OCI-LY1 (cell line): Measurements from ENCODE around the gene SH2D5.

ENCODE experiments used
- H2AFZ ChIP-seq: fragments of 200-600 bp; sonication (generic), shearing (Covaris generic); 2 replicates; pipeline ENCODE4 v1.6.0; 2014; ENCODE audit warnings: antibody characterized with exemption, mild to moderate bottlenecking, low read length
- H3F3A ChIP-seq: fragments of 200-600 bp; sonication (generic), shearing (Covaris generic); 2 replicates; pipeline ENCODE4 v1.6.0; 2014; ENCODE audit warnings: mild to moderate bottlenecking, antibody characterized with exemption, low read length, moderate library complexity; ENCODE audit not compliant: insufficient read depth
- H3K27ac ChIP-seq: fragments of 200-600 bp; sonication (generic); 2 replicates; pipeline ENCODE4 v1.5.1; 2014; ENCODE audit warnings: low read length, mixed run types, mild to moderate bottlenecking, low read depth; ENCODE audit not compliant: poor library complexity, severe bottlenecking
- H3K27me3 ChIP-seq: fragments of 200-600 bp; sonication (generic); 2 replicates; pipeline ENCODE4 v1.6.0; 2014; ENCODE audit warnings: antibody characterized with exemption, mild to moderate bottlenecking, low read length, moderate library complexity; ENCODE audit not compliant: insufficient read depth
- H3K36me3 ChIP-seq: fragments of 200-600 bp; sonication (generic); 2 replicates; pipeline ENCODE4 v1.6.1; 2014; ENCODE audit warnings: mild to moderate bottlenecking, antibody characterized with exemption, low read length, moderate library complexity, mixed read lengths; ENCODE audit not compliant: insufficient read depth
- H3K4me1 ChIP-seq: fragments of 200-600 bp; sonication (generic); 2 replicates; pipeline ENCODE4 v1.5.1; 2014; ENCODE audit warnings: mild to moderate bottlenecking, low read length, moderate library complexity; ENCODE audit not compliant: insufficient read depth, severe bottlenecking
- H3K4me2 ChIP-seq: fragments of 200-600 bp; sonication (generic), shearing (Covaris generic); 2 replicates; pipeline ENCODE4 v1.6.1; 2014; ENCODE audit warnings: low read length
- H3K4me3 ChIP-seq: fragments of 200-600 bp; sonication (generic); 2 replicates; pipeline ENCODE4 v1.5.1; 2014; ENCODE audit warnings: low read length, low read depth, mild to moderate bottlenecking, mixed read lengths; ENCODE audit not compliant: poor library complexity, severe bottlenecking
- H3K79me2 ChIP-seq: fragments of 200-600 bp; shearing (Covaris generic); 2 replicates; pipeline ENCODE4 v1.6.1; 2016; ENCODE audit warnings: mixed run types, low read length, mixed read lengths; ENCODE audit not compliant: insufficient read depth
- H3K9ac ChIP-seq: fragments of 200-600 bp; sonication (generic), shearing (Covaris generic); 2 replicates; pipeline ENCODE4 v1.6.1; 2014; ENCODE audit warnings: mild to moderate bottlenecking, low read length, mixed read lengths
- H3K9me2 ChIP-seq: fragments of 200-600 bp; sonication (generic), shearing (Covaris generic); 2 replicates; pipeline ENCODE4 v1.6.1; 2014; ENCODE audit warnings: low read depth, mild to moderate bottlenecking, low read length, mixed read lengths
- H3K9me3 ChIP-seq: fragments of 200-600 bp; shearing (Covaris generic); 2 replicates; pipeline ENCODE4 v1.6.1; 2014; ENCODE audit warnings: low read length, mixed read lengths
- H4K20me1 ChIP-seq: fragments of 200-600 bp; sonication (generic), shearing (Covaris generic); 2 replicates; pipeline ENCODE4 v1.6.0; 2016; ENCODE audit warnings: mild to moderate bottlenecking, low read length; ENCODE audit not compliant: insufficient read depth
- EZH2 ChIP-seq: fragments of 200-600 bp; sonication (generic), shearing (Covaris generic); IDR thresholded peaks from 2 replicates; pipeline ENCODE4 v1.8.0; 2017; ENCODE audit warnings: borderline replicate concordance, mixed run types, mild to moderate bottlenecking, antibody characterized with exemption, low read length, moderate library complexity, mixed read lengths
- TF ChIP-seq, protein P1 (sequence below): fragments of 200-600 bp; sonication (generic), shearing (Covaris generic); IDR thresholded peaks from 2 replicates; pipeline ENCODE4 v1.5.1; 2017; ENCODE audit warnings: mild to moderate bottlenecking, antibody characterized with exemption, low read length, moderate library complexity, mixed read lengths

Gene SH2D5

GRCh38 chr1:20670936-20671335, 61.6 kb downstream of the SH2D5 start:
- H3K27ac ChIP-seq, result no peak overlapping the region
- H4K20me1 ChIP-seq, result no peaks in the 10 kb centered on the region
- H3K4me1 ChIP-seq, result no peaks in the 10 kb centered on the region
- H2AFZ ChIP-seq, result no peak overlapping the region
- no peak overlapping the region for H3K9ac ChIP-seq
- TF ChIP-seq, protein P1, sequence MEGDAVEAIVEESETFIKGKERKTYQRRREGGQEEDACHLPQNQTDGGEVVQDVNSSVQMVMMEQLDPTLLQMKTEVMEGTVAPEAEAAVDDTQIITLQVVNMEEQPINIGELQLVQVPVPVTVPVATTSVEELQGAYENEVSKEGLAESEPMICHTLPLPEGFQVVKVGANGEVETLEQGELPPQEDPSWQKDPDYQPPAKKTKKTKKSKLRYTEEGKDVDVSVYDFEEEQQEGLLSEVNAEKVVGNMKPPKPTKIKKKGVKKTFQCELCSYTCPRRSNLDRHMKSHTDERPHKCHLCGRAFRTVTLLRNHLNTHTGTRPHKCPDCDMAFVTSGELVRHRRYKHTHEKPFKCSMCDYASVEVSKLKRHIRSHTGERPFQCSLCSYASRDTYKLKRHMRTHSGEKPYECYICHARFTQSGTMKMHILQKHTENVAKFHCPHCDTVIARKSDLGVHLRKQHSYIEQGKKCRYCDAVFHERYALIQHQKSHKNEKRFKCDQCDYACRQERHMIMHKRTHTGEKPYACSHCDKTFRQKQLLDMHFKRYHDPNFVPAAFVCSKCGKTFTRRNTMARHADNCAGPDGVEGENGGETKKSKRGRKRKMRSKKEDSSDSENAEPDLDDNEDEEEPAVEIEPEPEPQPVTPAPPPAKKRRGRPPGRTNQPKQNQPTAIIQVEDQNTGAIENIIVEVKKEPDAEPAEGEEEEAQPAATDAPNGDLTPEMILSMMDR, result no peak
- no peak for TF ChIP-seq EZH2
- no peak overlapping the region for H3K4me3 ChIP-seq
- no peaks in the 10 kb centered on the region for H3K9me3 ChIP-seq
- H3K36me3 ChIP-seq, result no peaks in the 10 kb centered on the region
- H3K27me3 ChIP-seq, result no peaks in the 10 kb centered on the region
- no peak overlapping the region for H3K4me2 ChIP-seq
- H3F3A ChIP-seq, result no peaks in the 10 kb centered on the region
- no peaks in the 10 kb centered on the region for H3K79me2 ChIP-seq
- H3K9me2 ChIP-seq, result no peaks in the 10 kb centered on the region
